SK-N-SH (cell line): Measurements from ENCODE around the gene PSMG3. TPM values are rescaled to one million over a fixed set of nuclear protein-coding genes. Genes with fewer than 3 reads are reported as not detected.

Experiments used
- CTCF ChIA-PET: fragments of 300-600, 350-600 bp; formaldehyde crosslinking; extraction: SDS; loops from one replicate; lab custom pipeline; 2021; lab: Yijun Ruan, JAX
- POLR2A ChIA-PET: fragments of 350-600 bp; sonication (Branson Sonifier 250); formaldehyde crosslinking; extraction: SDS; loops from one replicate; lab custom pipeline; 2020; ENCODE audit warnings: antibody characterized with exemption, inconsistent platforms; lab: Yijun Ruan, JAX
- DNase-seq: peaks from one replicate; pipeline ENCODE4 v3.0.0; 2012
- H2AFZ ChIP-seq: fragments of 200-600 bp; sonication (generic); 2 replicates; pipeline ENCODE4 v1.8.1; 2016; ENCODE audit warnings: antibody characterized with exemption, mild to moderate bottlenecking, low read depth
- H3F3A ChIP-seq: fragments of 200-600 bp; sonication (generic); replicated peaks from 2 replicates; pipeline ENCODE3; 2016; ENCODE audit warnings: antibody characterized with exemption, mild to moderate bottlenecking; ENCODE audit not compliant: insufficient read depth
- H3K27ac ChIP-seq, 2 experiments: fragments of 200-500 bp in 1 of 2; fragments of 200-600 bp in 1 of 2; sonication (Bioruptor generic) in 1 of 2; sonication (generic), shearing (Covaris generic) in 1 of 2; 2 replicates each; pipeline versions ENCODE4 v1.5.1 to v1.6.1; 2014 to 2016; ENCODE audit warnings: low read depth in 2 of 2, inconsistent platforms in 1 of 2, low read length in 1 of 2, mild to moderate bottlenecking in 1 of 2, mixed read lengths in 1 of 2
- H3K27me3 ChIP-seq: fragments of 200-600 bp; sonication (generic), shearing (Covaris generic); 2 replicates; pipeline ENCODE4 v1.6.1; 2016; ENCODE audit warnings: mixed run types; ENCODE audit not compliant: insufficient read depth
- H3K36me3 ChIP-seq, 2 experiments: fragments of 200-500 bp in 1 of 2; fragments of 200-600 bp in 1 of 2; sonication (Bioruptor generic) in 1 of 2; sonication (generic) in 1 of 2; replicated peaks in 1 of 2; 2 replicates each; pipeline versions ENCODE3 to v1.5.1; 2014 to 2016; ENCODE audit warnings: low read length in 1 of 2, mild to moderate bottlenecking in 1 of 2; ENCODE audit not compliant: insufficient read depth in 2 of 2, control insufficient read depth in 1 of 2
- H3K4me1 ChIP-seq, 2 experiments: fragments of 200-500 bp in 1 of 2; fragments of 200-600 bp in 1 of 2; sonication (Bioruptor generic) in 1 of 2; sonication (generic), shearing (Covaris generic) in 1 of 2; 2 replicates each; pipeline versions ENCODE4 v1.5.1 to v1.6.1; 2014 to 2016; ENCODE audit warnings: low read depth in 1 of 2, low read length in 1 of 2, mixed run types in 1 of 2; ENCODE audit not compliant: insufficient read depth in 2 of 2, control insufficient read depth in 1 of 2
- H3K4me2 ChIP-seq: fragments of 200-600 bp; sonication (generic), shearing (Covaris generic); 2 replicates; pipeline ENCODE4 v1.6.1; 2017; ENCODE audit warnings: mixed run types
- H3K4me3 ChIP-seq, 2 experiments: fragments of 200-500 bp in 1 of 2; fragments of 200-600 bp in 1 of 2; sonication (Bioruptor generic) in 1 of 2; sonication (generic), shearing (Covaris generic) in 1 of 2; 2 replicates each; pipeline versions ENCODE4 v1.5.1 to v1.8.1; 2014 to 2016; ENCODE audit warnings: low read depth in 2 of 2, inconsistent platforms in 1 of 2, low read length in 1 of 2, mild to moderate bottlenecking in 1 of 2, mixed read lengths in 1 of 2, moderate library complexity in 1 of 2
- H3K79me2 ChIP-seq: fragments of 200-600 bp; sonication (generic); 2 replicates; pipeline ENCODE4 v1.8.1; 2017; ENCODE audit warnings: mild to moderate bottlenecking; ENCODE audit not compliant: insufficient read depth
- H3K9ac ChIP-seq: fragments of 200-600 bp; sonication (generic); 2 replicates; pipeline ENCODE4 v1.6.1; 2017; ENCODE audit warnings: mixed run types
- H3K9me2 ChIP-seq: fragments of 200-600 bp; sonication (generic); 2 replicates; pipeline ENCODE4 v1.6.1; 2017; ENCODE audit warnings: mixed run types
- H3K9me3 ChIP-seq: fragments of 200-600 bp; sonication (generic); 2 replicates; pipeline ENCODE4 v1.6.1; 2017; ENCODE audit warnings: mixed run types, mild to moderate bottlenecking, moderate library complexity
- H4K20me1 ChIP-seq: fragments of 200-600 bp; sonication (generic); 2 replicates; pipeline ENCODE4 v1.6.1; 2017; ENCODE audit warnings: mild to moderate bottlenecking, mixed run types; ENCODE audit not compliant: insufficient read depth
- ELF1 ChIP-seq: IDR thresholded peaks from 2 replicates; pipeline ENCODE4 v1.4.0; 2012
- EP300 ChIP-seq, 2 experiments: IDR thresholded peaks; 2 replicates each; pipeline versions ENCODE4 v1.4.0 to v1.6.1; 2012; ENCODE audit warnings: borderline replicate concordance in 1 of 2, low read depth in 1 of 2, low read length in 1 of 2
- FOSL2 ChIP-seq: IDR thresholded peaks from 2 replicates; pipeline ENCODE4 v1.4.0; 2012; ENCODE audit warnings: low read depth, mild to moderate bottlenecking, moderate library complexity, borderline replicate concordance
- FOXJ3 ChIP-seq: sonication (generic); formaldehyde crosslinking; IDR thresholded peaks from 2 replicates; pipeline ENCODE4 v1.5.1; 2020; ENCODE audit warnings: mild to moderate bottlenecking, missing genetic modification reagents
- FOXM1 ChIP-seq: IDR thresholded peaks from 2 replicates; pipeline ENCODE4 v1.4.0; 2012; ENCODE audit warnings: low read depth, mild to moderate bottlenecking
- GABPA ChIP-seq: IDR thresholded peaks from 2 replicates; pipeline ENCODE4 v1.4.0; 2012; ENCODE audit warnings: low read depth, mild to moderate bottlenecking
- JUND ChIP-seq: IDR thresholded peaks from 2 replicates; pipeline ENCODE4 v1.4.0; 2012
- NRF1 ChIP-seq: IDR thresholded peaks from 2 replicates; pipeline ENCODE4 v1.6.1; 2012; ENCODE audit warnings: low read depth, mild to moderate bottlenecking, low read length
- POLR2AphosphoS5 ChIP-seq: IDR thresholded peaks from 2 replicates; pipeline ENCODE4 v1.6.1; 2012; ENCODE audit warnings: low read depth, low read length
- REST ChIP-seq: IDR thresholded peaks from 2 replicates; pipeline ENCODE4 v1.6.1; 2012; ENCODE audit warnings: mild to moderate bottlenecking, low read depth, low read length, moderate library complexity
- TAF1 ChIP-seq: IDR thresholded peaks from 2 replicates; pipeline ENCODE4 v1.6.1; 2012; ENCODE audit warnings: low read depth, mild to moderate bottlenecking, low read length, moderate library complexity, borderline replicate concordance
- TEAD4 ChIP-seq: IDR thresholded peaks from 2 replicates; pipeline ENCODE4 v1.4.0; 2012; ENCODE audit warnings: mild to moderate bottlenecking, borderline replicate concordance; ENCODE audit not compliant: insufficient read depth
- USF1 ChIP-seq: IDR thresholded peaks from 2 replicates; pipeline ENCODE4 v1.4.0; 2012; ENCODE audit warnings: low read depth, borderline replicate concordance
- YY1 ChIP-seq: IDR thresholded peaks from 2 replicates; pipeline ENCODE4 v1.4.0; 2012; ENCODE audit warnings: low read depth, mild to moderate bottlenecking
- WGBS: methylation state at CpG from one replicate; pipeline ENCODE4 v1.1.6; 2017; ENCODE audit warnings: low lambda C conversion rate; 5-methylcytosine and 5-hydroxymethylcytosine counted together
- polyA plus RNA-seq, 3 experiments: library from polyadenylated mRNA; depleted of rRNA; stranded (reverse); fragments of >200 nt; gene quantifications; 2 replicates each; pipeline ENCODE4 v1.2.3, GENCODE V29; 2012

Gene PSMG3
- polyA plus RNA-seq, 1 of the 3 experiments (the other 2 are of a cell fraction): 109 TPM

DNA sequence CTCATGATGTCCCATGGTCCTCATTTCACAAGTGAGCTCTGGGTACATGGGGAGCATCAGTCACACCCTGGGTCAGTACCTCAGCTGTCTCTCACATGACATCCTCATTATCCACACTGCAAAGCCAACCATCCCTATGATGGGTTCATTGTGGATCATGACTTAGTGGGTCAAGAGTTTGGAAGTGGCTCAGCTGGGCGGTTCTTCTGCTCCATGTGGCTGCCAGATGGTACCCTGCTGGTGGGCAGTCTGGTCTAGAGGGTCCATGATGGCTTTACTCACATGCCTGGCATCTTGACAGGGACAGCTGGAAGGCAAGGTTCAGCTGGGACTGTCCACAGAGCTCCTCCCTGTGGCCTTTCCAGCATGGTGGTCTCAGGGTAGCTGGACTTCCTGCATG lies 19.1 kb upstream of the PSMG3 start:
- no peaks in the 10 kb centered on the region for H3F3A ChIP-seq

DNA sequence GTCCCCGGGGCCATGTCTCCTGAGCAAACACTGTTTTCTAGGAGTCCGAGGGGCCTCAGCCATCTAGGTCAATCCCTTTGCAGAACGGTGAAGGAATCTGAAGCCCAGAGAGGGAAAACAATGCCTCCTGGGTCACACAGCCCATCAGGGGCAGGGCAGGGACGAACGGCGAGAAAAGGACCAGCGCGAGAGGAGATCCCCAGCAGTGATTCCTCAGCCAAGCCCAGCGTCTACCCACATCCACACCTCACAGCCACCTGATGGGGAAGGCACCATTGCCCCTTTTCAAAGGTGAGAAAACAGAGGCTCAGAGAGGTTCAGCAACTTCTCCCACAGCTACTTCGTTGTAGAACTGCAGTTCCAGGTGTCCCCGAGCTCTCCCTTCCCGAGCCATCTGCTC lies 17.9 kb upstream of the PSMG3 start:
- H3K27ac ChIP-seq: peak overlapping the region in 1 of 2 experiments; percentile 95; a peak in 2 of 4 replicates
- peaks cover 18% of the 10 kb centered on the region; the same call in 1 of the 2 replicates for H3K27me3 ChIP-seq
- no peaks in the 10 kb centered on the region for H3K9me2 ChIP-seq
- H4K20me1 ChIP-seq: no peaks in the 10 kb centered on the region
- ChIA-PET CTCF (interaction anchor here (0.7 to 1.0 kb wide), 2 partner anchors 9 to 863 kb away, joined by 3 read pairs; no protein-coding TSS in a partner anchor), POLR2A (interaction anchor here (0.9 kb wide), 1 partner anchor 61 kb away, joined by 3 read pairs; no protein-coding TSS in a partner anchor)
- H3K4me1 ChIP-seq: peaks cover 0 to 63% of the 10 kb centered on the region in 2 experiments; a peak in 1 of 4 replicates
- H3K9me3 ChIP-seq: no peaks in the 10 kb centered on the region
- WGBS: 93% methylated on average over 12 of the region's 12 CpGs
- H3K79me2 ChIP-seq: no peaks in the 10 kb centered on the region
- no peak overlapping the region for H2AFZ ChIP-seq
- H3K9ac ChIP-seq: no peak overlapping the region
- no peaks in the 10 kb centered on the region for H3F3A ChIP-seq
- H3K4me2 ChIP-seq: no peak overlapping the region
- no peak overlapping the region for H3K4me3 ChIP-seq
- DNase-seq: no peak
- no peaks in the 10 kb centered on the region for H3K36me3 ChIP-seq
- TF ChIP-seq REST (no peak), NRF1 (no peak), FOSL2 (no peak), TEAD4 (no peak), FOXJ3 (CRISPR knock-in tag) (no peak), TAF1 (no peak), EP300 (IDR thresholded peaks at IDR 0.05; ENCODE audit: borderline replicate concordance in 1 of 2, low read depth in 1 of 2, low read length in 1 of 2) (no peak), YY1 (no peak), JUND (no peak), FOXM1 (no peak), USF1 (no peak), POLR2AphosphoS5 (no peak)

More for the DNA sequence above, 19.1 kb upstream of the PSMG3 start:
- ChIA-PET CTCF (interaction anchor here (0.7 to 1.4 kb wide), 5 partner anchors 7 to 620 kb away, joined by 3 to 8 read pairs (median 3); no protein-coding TSS in a partner anchor), POLR2A (interaction anchor here (1.1 kb wide), 1 partner anchor 11 kb away, joined by 3 read pairs; no protein-coding TSS in a partner anchor)
- Histone ChIP-seq H4K20me1 (no peaks in the 10 kb centered on the region), H3K9me2 (no peaks in the 10 kb centered on the region), H3K27me3 (peaks cover 28% of the 10 kb centered on the region; the same call in 1 of the 2 replicates), H3K4me3 (peak overlapping the region in 1 of 2 experiments; percentile 1; a peak in 1 of 4 replicates), H2AFZ (no peak overlapping the region), H3K4me1 (peaks cover 0 to 74% of the 10 kb centered on the region in 2 experiments; a peak in 1 of 4 replicates), H3K4me2 (no peak overlapping the region), H3K79me2 (no peaks in the 10 kb centered on the region), H3K36me3 (no peaks in the 10 kb centered on the region), H3K9me3 (no peaks in the 10 kb centered on the region), H3K27ac (peak overlapping the region in 1 of 2 experiments; percentile 95; a peak in 2 of 4 replicates), H3K9ac (no peak overlapping the region)
- no peak for DNase-seq
- 86% methylated on average over 1 of the region's 1 CpG for WGBS
- TF ChIP-seq GABPA (no peak), ELF1 (no peak), REST (no peak), YY1 (no peak), TAF1 (no peak)
